GM19463 (cell line): ENCODE measurements around the gene ZFAND2B.

Experiments
- ATAC-seq: cut with Tn5 transposase; IDR thresholded peaks from one replicate; pipeline ENCODE4 v1.9.1; 2021; ENCODE audit warnings: mild to moderate bottlenecking, moderate library complexity; ENCODE audit not compliant: unreplicated experiment

The ZFAND2B gene

GRCh38 chr2:219220652-219221402, 14.2 kb downstream of the ZFAND2B start:
- ATAC-seq: no peak

- no peak for ATAC-seq
Measured at GRCh38 chr2:219221957-219222518, 15.5 kb downstream of the ZFAND2B start.

- no peak for ATAC-seq
Measured at GRCh38 chr2:219223831-219224610, 17.4 kb downstream of the ZFAND2B start.

- no peak for ATAC-seq
Measured at GRCh38 chr2:219225350-219225749, 18.8 kb downstream of the ZFAND2B start.

- no peak for ATAC-seq
Measured at GRCh38 chr2:219228041-219228910, 21.7 kb downstream of the ZFAND2B start.

- peak; percentile 3 for ATAC-seq
Measured at GRCh38 chr2:219228911-219229304, 22.3 kb downstream of the ZFAND2B start.

- peak; percentile 95 for ATAC-seq
Measured at GRCh38 chr2:219229305-219230058, 22.9 kb downstream of the ZFAND2B start, which contains the start of the genes ANKZF1 and ATG9A. ANKZF1 (plus strand) TSS chr2:219229806; CDS start chr2:219230258, 452 bp downstream. ATG9A (minus strand) TSS chr2:219229636; CDS start chr2:219228024, 1,612 bp downstream.

GRCh38 chr2:219230059-219230540, 23.5 kb downstream of the ZFAND2B start:
- no peak for ATAC-seq

- no peak for ATAC-seq
Measured at GRCh38 chr2:219234331-219234730, 27.7 kb downstream of the ZFAND2B start.

- no peak for ATAC-seq
Measured at GRCh38 chr2:219243291-219243761, 36.7 kb downstream of the ZFAND2B start.

- no peak for ATAC-seq
Measured at GRCh38 chr2:219244789-219245147, 38.2 kb downstream of the ZFAND2B start.

GRCh38 chr2:219245148-219245898, 38.7 kb downstream of the ZFAND2B start, which contains the start of the genes GLB1L and STK16:
GLB1L (minus strand) TSS chr2:219245444; CDS start chr2:219243573, 1,871 bp downstream.
STK16 (plus strand) TSS chr2:219245479; CDS start chr2:219246000, 521 bp downstream.
- peak; percentile 60 for ATAC-seq

GRCh38 chr2:219245899-219246230, 39.3 kb downstream of the ZFAND2B start:
- no peak for ATAC-seq

GRCh38 chr2:219246559-219246958, 40.0 kb downstream of the ZFAND2B start:
- no peak for ATAC-seq

GRCh38 chr2:219247678-219248642, 41.4 kb downstream of the ZFAND2B start:
- ATAC-seq: no peak

GRCh38 chr2:219248845-219249202, 42.2 kb downstream of the ZFAND2B start:
- no peak for ATAC-seq

GRCh38 chr2:219249203-219249980, 42.8 kb downstream of the ZFAND2B start:
- ATAC-seq: peak; percentile 54
